Frontal cortex (tissue), 4 donors: ENCODE results near the gene ATP2A1. TPM values are rescaled to one million over a fixed set of nuclear protein-coding genes. Genes with fewer than 3 reads are reported as not detected.

Experiments used
- DNase-seq, 2 donors: peaks; one replicate each; pipeline ENCODE4 v3.0.0; 2012; ENCODE audit warnings: low spot score in 2 of 2
- FAIRE-seq: peaks from 2 replicates; lab custom pipeline; 2012; peaks lifted over from hg19 to GRCh38; lab: Jason Lieb, UNC
- total RNA-seq: library from RNA; depleted of rRNA; stranded (reverse); fragments of >200 nt; gene quantifications from one replicate; pipeline ENCODE4 v1.2.3, GENCODE V29; 2014
- donor health status: control.
- donor health status: control.
- donor health status: control.

Gene ATP2A1
- total RNA-seq, result not detected

DNA sequence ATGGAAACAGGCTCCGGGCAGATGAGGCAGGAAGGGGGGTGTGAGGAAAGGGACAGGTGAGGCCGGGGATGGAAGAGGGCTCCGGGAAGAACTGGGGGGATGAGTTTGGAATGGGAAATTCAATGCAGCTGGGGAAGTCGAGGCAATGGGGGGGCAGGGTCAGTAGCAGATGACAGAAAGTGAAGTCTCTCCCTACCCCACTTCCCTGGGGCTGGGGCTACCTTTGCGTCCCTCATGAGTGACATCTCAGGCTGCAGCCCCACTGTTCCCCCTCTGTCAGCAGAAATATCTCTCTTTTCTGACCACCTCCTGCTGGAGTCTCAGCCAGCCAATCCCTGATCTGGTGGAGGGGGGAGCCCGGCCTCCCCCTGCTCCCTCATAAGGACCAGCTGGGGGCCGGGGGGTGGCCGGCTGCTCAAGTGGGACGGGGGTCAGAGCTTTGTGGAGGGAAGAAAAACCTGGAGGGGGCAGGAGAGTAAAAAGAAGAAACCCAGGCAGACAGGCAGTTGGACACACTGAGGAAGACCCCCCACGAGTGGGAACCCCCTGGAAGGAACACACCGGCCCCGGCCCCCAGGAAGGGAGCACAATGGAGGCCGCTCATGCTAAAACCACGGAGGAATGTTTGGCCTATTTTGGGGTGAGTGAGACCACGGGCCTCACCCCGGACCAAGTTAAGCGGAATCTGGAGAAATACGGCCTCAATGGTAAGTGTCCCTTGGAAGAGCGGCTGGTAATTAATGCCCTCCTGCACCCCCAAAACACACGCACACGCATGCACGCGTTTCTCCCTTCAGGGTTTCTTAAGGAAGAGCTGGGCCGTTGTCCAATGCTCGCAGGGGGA is at the start of gene ATP2A1:
TSS of gene ATP2A1 (plus strand) at position 406 of the 844 bp plus-strand sequence. CDS start at position 590, 184 bp downstream.
- FAIRE-seq (no peak), DNase-seq (no peak)

DNA sequence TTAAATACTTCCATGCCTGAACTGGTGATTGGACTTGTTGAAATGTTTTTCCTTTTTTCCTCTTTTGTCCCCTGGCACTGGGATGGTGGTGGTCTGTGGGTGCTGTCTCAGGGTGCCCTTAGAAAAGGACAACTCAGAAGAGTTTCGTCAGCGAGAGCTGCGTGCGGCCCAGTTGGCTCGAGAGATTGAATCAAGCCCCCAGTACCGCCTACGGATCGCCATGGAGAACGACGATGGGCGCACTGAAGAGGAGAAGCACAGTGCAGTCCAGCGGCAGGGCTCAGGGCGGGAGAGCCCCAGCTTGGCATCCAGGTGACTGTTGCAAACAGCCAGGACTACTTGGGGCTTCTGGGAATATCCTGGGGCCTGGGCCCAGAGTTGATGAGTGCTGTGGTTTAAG is 48.5 kb upstream of the ATP2A1 start:
- DNase-seq, result no peak
- FAIRE-seq, result no peak

DNA sequence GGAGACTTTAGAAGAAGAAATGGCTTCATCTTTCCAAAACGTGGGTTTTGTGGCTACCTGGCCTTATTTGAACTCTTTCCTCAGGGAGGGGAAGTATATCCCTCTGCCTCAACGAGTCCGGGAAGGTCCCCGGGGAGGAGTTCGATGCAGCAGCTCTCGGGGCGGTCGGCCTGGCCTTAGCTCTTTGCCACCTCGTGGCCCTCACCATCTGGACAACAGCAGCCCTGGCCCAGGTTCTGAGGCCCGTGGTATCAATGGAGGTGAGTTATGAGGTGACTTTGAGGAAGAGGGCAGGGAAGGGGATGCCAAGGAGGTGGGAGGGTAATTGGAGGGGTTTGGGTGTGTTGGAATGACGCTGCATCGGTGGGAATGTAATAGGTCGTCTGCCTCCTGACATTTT is 47.8 kb upstream of the ATP2A1 start:
- FAIRE-seq, result no peak

DNA sequence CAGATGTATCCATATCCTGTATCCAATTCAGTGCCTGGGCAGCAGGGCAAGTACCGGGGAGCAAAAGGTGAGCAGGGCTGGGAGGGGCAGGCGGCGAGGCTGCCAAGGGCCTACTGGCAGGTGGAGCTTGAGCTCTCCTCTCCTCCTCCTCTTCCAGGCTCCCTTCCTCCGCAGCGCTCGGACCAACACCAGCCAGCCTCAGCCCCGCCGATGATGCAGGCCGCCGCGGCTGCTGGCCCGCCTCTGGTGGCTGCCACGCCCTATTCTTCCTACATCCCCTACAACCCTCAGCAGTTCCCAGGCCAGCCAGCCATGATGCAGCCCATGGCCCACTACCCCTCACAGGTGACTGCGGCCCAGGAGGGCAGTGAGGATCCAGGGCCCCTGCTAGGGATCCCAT is 43.9 kb upstream of the ATP2A1 start:
- FAIRE-seq (no peak), DNase-seq (no peak)

More for the DNA sequence above, 47.8 kb upstream of the ATP2A1 start:
- DNase-seq, result no peak

DNA sequence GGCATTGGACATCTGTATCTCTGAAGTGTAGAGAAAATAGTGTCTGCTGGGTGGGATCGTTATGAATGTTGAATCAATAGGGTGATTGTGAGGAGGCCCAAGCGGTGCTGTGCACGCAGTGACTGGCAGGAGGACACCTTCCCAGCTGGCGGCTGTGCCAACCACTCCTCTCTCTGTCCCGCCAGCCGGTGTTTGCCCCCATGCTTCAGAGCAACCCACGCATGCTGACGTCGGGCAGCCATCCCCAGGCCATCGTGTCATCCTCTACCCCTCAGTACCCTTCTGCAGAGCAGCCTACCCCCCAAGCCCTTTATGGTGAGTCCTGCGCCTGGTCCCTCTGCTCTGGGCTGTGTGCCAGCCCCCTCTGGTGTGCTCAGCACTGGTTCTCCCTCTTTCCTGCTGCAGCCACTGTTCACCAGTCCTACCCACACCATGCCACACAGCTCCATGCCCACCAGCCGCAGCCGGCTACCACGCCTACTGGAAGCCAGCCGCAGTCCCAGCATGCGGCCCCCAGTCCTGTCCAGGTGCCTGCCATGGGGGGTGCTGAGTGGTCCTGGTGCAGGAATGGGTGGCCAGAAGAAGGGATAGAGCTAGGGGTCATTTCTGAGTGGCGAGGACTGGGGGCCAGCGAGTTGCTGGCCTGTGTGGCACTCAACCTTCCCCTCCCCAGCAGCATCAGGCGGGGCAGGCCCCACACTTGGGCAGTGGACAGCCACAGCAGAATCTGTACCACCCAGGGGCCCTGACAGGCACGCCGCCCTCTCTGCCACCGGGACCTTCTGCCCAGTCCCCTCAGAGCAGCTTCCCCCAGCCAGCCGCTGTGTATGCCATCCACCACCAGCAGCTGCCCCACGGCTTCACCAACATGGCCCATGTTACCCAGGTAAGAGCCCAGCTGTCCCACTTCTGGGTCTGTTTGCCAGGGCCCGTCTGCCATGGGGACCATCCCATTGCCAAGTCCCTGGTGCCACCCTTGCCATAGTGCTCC is 43.1 kb upstream of the ATP2A1 start:
- DNase-seq (no peak), FAIRE-seq (no peak)

DNA sequence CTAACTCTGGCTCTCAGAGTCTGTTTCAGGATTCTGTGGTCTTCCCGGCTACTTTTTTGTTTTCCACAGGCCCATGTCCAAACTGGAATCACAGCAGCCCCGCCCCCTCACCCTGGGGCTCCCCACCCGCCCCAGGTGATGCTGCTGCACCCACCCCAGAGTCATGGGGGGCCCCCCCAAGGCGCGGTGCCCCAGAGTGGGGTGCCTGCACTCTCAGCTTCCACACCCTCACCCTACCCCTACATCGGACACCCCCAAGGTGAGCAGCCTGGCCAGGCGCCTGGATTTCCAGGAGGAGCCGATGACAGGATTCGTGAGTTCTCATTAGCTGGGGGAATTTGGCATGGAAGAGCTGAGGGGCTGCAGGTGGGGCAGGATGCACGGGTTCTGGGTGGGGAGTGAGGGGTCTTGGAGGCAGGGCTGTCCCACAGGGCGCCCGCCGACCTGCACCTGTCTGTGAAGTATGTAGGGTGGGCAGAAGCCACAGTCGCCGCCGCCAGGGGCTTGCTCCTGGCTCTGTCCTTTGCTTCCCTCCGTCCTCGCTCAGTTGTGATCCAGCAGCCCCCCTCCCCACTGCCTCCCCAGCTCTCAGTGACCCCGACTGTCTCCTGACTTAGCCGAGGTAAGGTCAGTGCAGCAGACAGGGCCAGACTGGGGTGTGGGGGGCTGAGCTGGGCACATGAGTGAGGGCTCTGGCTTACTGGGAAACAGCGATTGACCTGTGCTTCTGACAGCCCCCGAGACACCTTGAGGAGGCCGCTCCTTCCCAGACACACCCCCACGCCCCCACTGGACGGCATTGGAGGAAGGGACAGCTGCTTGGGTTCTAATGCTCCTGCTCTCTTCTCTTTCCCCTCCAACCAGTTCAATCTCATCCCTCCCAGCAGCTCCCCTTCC is 42.2 kb upstream of the ATP2A1 start:
- DNase-seq, result no peak
- no peak for FAIRE-seq

DNA sequence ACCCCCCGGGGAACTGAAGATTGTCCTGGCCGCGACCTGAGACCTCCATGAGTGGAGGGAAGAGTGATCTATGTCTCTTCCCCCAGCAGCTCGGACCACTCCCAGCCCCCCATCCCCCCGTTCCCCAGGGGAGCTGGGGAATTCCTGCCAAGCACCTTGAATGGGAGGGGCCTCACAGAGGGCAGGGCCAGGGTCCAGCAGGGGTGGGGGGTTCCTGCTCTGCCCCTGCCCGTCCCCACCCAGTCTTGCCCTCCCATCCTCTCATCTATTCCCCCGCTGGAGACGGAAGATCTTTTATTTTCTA is 41.6 kb upstream of the ATP2A1 start:
- FAIRE-seq, result no peak
- DNase-seq, result no peak

DNA sequence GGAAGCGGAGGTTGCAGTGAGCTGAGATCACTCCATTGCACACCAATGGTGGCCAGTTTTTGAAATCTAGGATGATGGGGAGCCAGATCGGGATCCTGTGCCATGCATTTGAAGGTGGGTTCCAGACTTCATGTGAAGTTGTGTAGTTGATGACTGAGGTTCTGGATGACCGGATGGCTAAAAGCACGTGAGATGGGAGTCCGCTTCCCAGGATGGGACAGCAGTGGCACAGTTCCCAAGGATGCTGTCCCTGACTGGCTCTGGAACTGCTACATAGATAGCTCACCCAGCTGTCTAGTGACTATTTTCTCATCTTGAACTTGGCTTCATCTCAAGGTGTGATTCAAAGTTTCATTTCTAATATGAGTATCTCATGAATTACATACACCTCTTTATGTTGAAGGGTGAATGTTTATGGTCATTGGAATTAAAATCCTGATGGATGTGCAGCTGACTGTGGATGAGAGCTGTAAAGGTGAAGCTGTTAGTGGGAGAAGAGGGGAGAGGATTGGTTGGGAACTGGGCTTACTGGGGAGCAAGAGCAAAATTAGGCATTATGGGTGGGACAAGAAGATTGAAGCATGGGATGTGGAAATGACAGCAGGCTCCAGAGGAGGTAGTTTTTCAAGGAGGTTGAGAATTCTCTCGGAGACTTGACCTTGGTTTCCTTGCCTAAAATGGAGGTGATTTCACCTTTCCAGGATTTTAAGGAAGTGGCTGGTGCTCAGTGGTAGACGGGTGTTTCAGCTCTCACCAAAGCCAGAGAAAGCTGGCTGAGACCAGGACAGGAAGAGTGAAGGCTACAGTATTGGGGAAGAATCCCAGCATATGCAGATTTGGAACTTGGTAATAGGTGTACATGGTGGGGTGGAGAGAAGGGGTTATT is 40.4 kb upstream of the ATP2A1 start:
- no peak for DNase-seq
- FAIRE-seq, result no peak

DNA sequence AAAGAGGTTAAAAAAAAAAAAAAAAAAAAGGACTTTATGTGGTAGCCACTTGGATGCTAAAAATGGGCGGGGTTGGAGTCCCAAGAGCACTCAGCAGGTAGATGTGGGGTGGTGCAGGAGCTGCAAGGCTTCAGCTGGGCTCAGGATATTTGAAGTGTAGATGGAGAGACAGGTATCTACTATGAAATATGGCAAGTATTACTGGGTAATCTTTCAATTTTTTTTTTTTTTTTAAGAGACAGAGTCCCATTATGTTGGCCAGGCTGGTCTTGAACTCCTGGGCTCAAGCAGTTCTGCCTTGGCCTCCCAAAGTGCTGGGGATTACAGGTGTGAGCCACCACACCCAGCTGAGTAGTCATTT is 39.8 kb upstream of the ATP2A1 start:
- DNase-seq (no peak), FAIRE-seq (no peak)

DNA sequence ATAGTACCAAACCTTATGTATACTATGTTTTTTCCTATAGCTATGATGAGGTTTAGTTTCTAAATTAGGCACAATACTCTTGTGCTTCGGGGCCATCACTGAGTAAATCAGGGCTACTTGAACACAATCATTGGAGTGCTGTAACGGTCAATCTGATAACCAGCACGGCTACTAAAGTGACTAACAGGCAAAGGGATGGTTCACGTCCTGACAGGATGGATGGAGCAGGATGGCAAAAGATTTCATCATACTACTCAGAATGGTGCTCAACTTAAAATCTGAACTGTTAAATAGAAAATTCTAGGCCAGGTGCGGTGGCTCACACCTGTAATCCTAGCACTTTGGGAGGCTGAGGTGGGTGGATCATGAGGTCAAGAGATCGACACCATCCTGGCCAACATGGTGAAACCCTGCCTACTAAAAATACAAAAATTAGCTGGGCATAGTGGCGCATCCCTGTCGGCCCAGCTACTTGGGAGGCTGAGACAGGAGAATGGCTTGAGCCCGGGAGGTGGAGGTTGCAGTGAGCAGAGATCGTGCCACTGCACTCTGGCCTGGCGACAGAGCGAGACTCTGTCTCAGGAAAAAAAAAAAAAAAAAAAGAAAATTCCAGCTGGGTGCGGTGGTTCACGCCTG is 39.2 kb upstream of the ATP2A1 start:
- FAIRE-seq (no peak), DNase-seq (no peak)

DNA sequence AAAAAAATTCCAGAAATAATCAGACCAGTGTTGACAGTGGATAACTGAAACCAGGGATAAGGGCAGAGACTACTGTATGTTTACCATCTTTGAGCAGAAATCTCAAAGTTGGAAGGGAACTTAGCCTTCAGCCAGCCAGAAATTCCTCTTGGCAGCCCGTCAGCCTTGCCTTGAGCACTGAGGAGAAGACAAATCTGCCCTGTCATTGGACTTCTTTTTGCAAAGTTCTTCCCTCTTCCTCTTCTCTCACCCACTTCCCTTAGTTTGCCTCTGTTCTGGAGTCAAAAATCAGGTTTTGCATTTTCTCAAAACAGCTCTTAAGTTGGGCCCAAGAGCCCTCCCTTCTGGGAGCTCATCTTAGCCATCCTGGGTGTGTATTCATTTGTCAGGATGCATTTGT is 38.4 kb upstream of the ATP2A1 start:
- DNase-seq, result no peak
- FAIRE-seq, result no peak

DNA sequence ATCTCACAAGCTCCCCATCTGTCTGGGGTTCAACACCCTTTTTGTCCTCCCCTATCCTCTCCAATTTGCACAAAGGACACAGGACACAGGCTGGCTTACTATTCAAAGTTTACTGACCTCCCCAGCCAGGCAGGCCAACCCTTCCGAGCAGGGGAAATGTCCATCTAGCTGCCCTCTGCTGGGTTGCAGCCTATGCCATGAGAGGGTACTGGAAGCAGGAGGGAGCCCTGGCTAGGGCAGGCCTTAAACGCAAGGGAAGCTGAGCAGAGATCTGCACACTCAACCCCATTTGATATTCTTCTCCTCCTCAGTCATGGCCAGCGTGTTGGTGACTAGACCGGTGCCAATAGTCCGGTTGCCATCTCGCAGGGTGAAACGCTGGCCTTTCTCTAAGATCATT is 35.6 kb upstream of the ATP2A1 start:
- DNase-seq (no peak), FAIRE-seq (no peak)

DNA sequence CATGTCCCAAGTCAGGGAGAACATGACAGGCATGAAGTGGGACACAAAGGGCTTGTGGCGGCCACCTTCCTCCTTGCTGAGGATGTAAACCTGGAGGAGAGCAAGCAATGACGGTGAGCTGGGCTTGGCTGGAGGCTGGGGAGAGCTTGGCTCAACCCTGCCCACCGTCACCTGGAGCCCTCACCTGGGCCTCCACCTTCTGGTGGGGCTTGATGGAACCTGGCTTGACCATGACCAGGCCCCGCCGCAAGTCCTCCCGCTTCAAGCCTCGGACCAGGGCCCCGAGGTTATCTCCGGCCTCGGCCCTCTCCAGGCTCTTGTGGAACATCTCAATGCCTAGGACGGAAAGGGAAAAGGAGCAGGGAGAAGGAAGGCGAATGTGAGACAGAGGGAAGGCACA is 34.5 kb upstream of the ATP2A1 start:
- FAIRE-seq (no peak), DNase-seq (no peak)

DNA sequence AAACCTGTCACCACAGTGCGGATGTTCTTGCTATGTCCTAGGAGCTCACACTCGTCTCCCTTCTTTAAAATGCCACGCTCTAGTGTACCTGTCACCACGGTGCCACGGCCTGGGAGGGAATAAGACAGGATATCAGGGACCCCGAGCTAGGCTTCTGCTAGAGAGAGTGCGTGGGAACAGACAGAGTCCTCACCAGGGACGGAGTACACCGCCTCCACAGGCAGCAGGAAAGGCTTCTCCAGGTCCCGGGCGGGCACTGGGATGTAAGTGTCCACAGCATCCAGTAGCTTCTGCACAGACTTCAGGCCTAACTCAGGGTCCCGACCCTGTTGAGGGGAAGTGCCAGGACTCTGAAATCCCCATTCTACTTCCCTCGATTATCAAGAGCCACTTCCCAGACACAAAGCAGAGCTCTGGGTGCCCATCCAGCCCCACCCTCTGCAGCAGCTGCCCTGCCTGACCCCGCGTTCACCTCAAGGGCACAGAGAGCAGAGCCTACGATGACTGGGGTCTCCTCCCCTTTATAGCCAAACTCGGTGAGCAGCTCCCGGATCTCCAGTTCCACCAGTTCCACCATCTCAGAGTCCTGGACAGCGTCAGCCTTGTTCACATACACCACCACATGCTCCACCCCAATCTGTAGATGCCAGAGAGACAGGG is 33.9 kb upstream of the ATP2A1 start:
- FAIRE-seq (no peak), DNase-seq (no peak)

DNA sequence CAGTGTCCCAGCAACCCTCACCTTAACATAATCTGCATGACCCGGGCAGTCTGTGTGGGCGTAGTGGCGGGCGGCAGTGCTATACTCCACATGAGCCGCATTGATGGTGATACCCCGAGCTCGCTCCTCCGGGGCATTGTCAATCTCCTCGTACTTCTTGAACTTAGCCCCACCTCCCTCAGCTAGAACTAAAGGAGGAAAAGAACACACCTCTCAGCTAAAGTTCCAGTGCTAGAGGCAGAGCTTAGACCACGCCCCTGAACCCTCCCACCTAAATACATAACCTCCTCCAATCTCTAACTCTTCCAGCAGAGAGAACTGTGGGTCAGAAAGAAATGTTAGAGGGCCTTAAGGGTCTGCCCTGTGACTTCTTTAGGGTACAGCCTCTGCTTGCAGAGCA is 33.0 kb upstream of the ATP2A1 start:
- FAIRE-seq, result no peak
- DNase-seq, result no peak

DNA sequence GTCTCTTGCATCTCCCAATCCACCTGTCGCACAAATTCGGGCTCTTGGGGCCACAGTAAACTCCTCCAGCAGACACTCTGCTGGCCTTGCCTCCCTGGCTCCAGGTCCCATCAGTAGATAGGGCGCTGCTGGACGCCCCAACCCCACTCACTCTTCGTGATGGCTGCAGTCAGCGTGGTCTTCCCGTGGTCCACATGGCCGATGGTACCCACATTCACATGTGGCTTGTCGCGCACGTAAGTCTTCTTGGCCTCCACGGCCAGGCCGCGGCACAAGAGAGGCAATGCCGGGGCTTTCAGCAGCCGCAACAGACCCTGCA is 32.6 kb upstream of the ATP2A1 start:
- FAIRE-seq (no peak), DNase-seq (no peak)

DNA sequence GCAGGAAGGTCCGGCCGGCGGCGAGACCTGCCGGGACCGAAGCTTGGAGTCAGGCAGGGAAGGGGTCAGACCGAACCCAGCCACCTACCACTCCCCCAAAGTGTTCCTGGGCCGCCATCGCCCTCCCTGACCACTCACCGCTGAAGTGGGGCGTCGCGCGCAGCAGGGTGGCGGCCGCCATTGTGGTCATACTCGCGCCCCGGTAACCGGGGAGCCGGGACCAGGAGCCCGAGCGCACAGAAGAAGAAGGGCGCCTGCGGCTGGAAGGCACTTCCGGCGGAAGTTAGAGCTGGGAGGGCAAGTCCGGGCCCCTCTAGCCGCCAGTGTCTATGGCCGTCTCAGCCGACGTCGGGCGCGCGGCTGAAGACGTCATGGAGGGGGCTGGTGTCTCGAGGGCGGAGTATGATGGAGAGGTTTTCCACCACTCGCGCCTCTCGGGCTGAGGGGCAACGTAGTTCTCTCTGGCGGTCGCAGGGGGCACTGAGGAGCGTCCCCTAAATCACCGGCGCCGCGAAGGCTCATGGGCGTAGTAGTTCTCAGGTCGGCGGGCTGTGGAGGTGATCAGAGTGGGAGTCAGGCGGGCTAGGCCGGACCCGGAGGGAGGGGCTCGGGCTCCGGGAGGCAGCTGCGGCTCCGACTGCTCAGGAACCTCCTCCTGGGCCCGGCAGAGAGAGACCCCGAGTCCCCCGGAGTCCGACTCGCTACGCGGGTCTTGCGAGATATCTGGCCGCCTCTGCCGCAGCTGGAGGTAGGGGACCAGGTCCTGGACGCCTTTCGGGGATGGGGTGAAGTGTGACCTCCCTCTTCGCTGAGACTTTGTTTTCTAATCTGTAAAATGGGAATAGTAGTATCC is 32.0 kb upstream of the ATP2A1 start, which contains the start of gene TUFM:
TSS of gene TUFM (minus strand) at position 269 of the 853 bp plus-strand sequence. CDS start at position 190, 79 bp downstream.
- peak; percentile 79 for FAIRE-seq

More for the DNA sequence above, 32.0 kb upstream of the ATP2A1 start, which contains the start of gene TUFM:
- DNase-seq, result peak; percentile 95 to 99
